Astrocyte (in vitro differentiated cells and primary cell): ENCODE data around the gene INHBB. TPM values are rescaled to one million over a fixed set of nuclear protein-coding genes. Genes with fewer than 3 reads are reported as not detected.

ENCODE experiments used
- DNase-seq: peaks from one replicate; pipeline ENCODE4 v3.0.0-alpha.2; 2010; ENCODE audit warnings: low read depth
- FAIRE-seq: peaks from 2 replicates; lab custom pipeline; 2011; peaks lifted over from hg19 to GRCh38; lab: Jason Lieb, UNC
- H2AFZ ChIP-seq: 2 replicates; pipeline ENCODE4 v1.6.0; 2012; ENCODE audit warnings: low read depth, low read length, inconsistent platforms
- H3K27ac ChIP-seq: 2 replicates; pipeline ENCODE4 v1.5.1; 2011; ENCODE audit warnings: low read depth, low read length, inconsistent platforms
- H3K27me3 ChIP-seq: 2 replicates; pipeline ENCODE4 v1.6.0; 2011; ENCODE audit warnings: low read length, inconsistent platforms; ENCODE audit not compliant: insufficient read depth
- H3K36me3 ChIP-seq: 2 replicates; pipeline ENCODE4 v1.5.1; 2011; ENCODE audit warnings: low read length, inconsistent platforms; ENCODE audit not compliant: insufficient read depth
- H3K4me1 ChIP-seq: 2 replicates; pipeline ENCODE4 v1.5.1; 2011; ENCODE audit warnings: low read length, inconsistent platforms; ENCODE audit not compliant: insufficient read depth
- H3K4me2 ChIP-seq: 2 replicates; pipeline ENCODE4 v1.6.0; 2012; ENCODE audit warnings: low read length, inconsistent platforms
- H3K4me3 ChIP-seq: 2 replicates; pipeline ENCODE4 v1.5.1; 2011; ENCODE audit warnings: low read depth, mild to moderate bottlenecking, low read length, inconsistent platforms; ENCODE audit not compliant: insufficient read depth
- H3K79me2 ChIP-seq: 2 replicates; pipeline ENCODE4 v1.6.0; 2012; ENCODE audit warnings: mild to moderate bottlenecking, low read length, inconsistent platforms; ENCODE audit not compliant: insufficient read depth
- H3K9ac ChIP-seq: 2 replicates; pipeline ENCODE4 v1.6.0; 2012; ENCODE audit warnings: mild to moderate bottlenecking, low read length, inconsistent platforms
- H3K9me3 ChIP-seq: 2 replicates; pipeline ENCODE4 v1.5.1; 2012; ENCODE audit warnings: low read depth, mild to moderate bottlenecking, low read length, inconsistent platforms; ENCODE audit not compliant: insufficient read depth
- H4K20me1 ChIP-seq: 2 replicates; pipeline ENCODE4 v1.6.0; 2012; ENCODE audit warnings: low read length, inconsistent platforms; ENCODE audit not compliant: insufficient read depth
- H3K27ac Mint-ChIP-seq: one replicate; pipeline ENCODE4 v1.8.0; 2021; ENCODE audit warnings: mild to moderate bottlenecking, mixed read lengths; ENCODE audit not compliant: unreplicated experiment
- H3K27me3 Mint-ChIP-seq: one replicate; pipeline ENCODE4 v1.8.0; 2021; ENCODE audit warnings: low read depth, mixed read lengths; ENCODE audit not compliant: unreplicated experiment
- H3K36me3 Mint-ChIP-seq: one replicate; pipeline ENCODE4 v1.8.0; 2021; ENCODE audit warnings: low read depth, mixed read lengths; ENCODE audit not compliant: unreplicated experiment
- H3K4me1 Mint-ChIP-seq: one replicate; pipeline ENCODE4 v1.8.0; 2021; ENCODE audit warnings: low read depth, mixed read lengths; ENCODE audit not compliant: unreplicated experiment
- H3K4me3 Mint-ChIP-seq: one replicate; pipeline ENCODE4 v1.8.0; 2021; ENCODE audit warnings: mild to moderate bottlenecking, moderate library complexity, mixed read lengths; ENCODE audit not compliant: unreplicated experiment
- H3K9me3 Mint-ChIP-seq: one replicate; pipeline ENCODE4 v1.8.0; 2021; ENCODE audit warnings: mild to moderate bottlenecking, mixed read lengths; ENCODE audit not compliant: unreplicated experiment
- EZH2 ChIP-seq: IDR thresholded peaks from 2 replicates; pipeline ENCODE4 v1.6.1; 2012; ENCODE audit warnings: mild to moderate bottlenecking, low read length, inconsistent platforms; ENCODE audit not compliant: insufficient read depth
- total RNA-seq: library from RNA; stranded (reverse); gene quantifications from 2 replicates; pipeline ENCODE4 v1.2.1, GENCODE V29; 2021
- TF ChIP-seq, protein P1 (sequence below): IDR thresholded peaks from 2 replicates; pipeline ENCODE4 v1.5.1; 2011; ENCODE audit warnings: low read depth, mild to moderate bottlenecking, inconsistent platforms, low read length, moderate library complexity; ENCODE audit not compliant: insufficient read depth

Gene INHBB
- total RNA-seq, 1 donor from 2014 or later: 7.1 TPM

DNA sequence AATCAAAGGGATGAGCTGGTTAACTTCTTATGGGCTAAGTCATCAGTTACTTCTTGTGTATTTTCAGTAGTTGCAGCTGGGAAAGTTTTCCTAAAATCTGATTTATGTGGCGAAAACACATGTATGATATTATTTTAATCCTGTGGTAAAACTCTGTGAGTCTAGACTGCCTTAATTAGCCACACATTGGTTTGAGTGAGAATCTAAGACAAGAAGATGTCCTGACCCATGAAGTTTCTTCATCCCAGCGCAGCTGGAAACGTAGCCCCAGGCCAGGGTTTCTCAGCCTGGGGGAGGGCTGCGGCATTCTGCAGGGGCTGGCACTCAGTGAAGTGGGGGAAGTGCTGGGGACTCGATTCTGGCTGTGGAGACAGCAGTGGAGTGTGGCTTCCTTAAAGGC lies 44.7 kb upstream of the INHBB start:
- Mint-ChIP-seq H3K9me3 (peaks cover 2% of the 10 kb centered on the region), H3K4me3 (no peak overlapping the region), H3K36me3 (peaks cover 27% of the 10 kb centered on the region), H3K27me3 (peaks cover 8% of the 10 kb centered on the region), H3K4me1 (peaks cover 31% of the 10 kb centered on the region), H3K27ac (no peak overlapping the region)
- no peak for DNase-seq
- no peak overlapping the region for H3K9ac ChIP-seq
- H3K79me2 ChIP-seq: no peaks in the 10 kb centered on the region
- no peaks in the 10 kb centered on the region for H3K36me3 ChIP-seq
- H2AFZ ChIP-seq: no peak overlapping the region
- H3K4me3 ChIP-seq: no peak overlapping the region
- no peak for FAIRE-seq
- H3K27ac ChIP-seq: no peak overlapping the region
- peaks cover 4% of the 10 kb centered on the region for H4K20me1 ChIP-seq
- no peaks in the 10 kb centered on the region for H3K9me3 ChIP-seq
- H3K4me2 ChIP-seq: no peak overlapping the region
- H3K27me3 ChIP-seq: no peaks in the 10 kb centered on the region
- peaks cover 30% of the 10 kb centered on the region for H3K4me1 ChIP-seq
- TF ChIP-seq, protein P1, sequence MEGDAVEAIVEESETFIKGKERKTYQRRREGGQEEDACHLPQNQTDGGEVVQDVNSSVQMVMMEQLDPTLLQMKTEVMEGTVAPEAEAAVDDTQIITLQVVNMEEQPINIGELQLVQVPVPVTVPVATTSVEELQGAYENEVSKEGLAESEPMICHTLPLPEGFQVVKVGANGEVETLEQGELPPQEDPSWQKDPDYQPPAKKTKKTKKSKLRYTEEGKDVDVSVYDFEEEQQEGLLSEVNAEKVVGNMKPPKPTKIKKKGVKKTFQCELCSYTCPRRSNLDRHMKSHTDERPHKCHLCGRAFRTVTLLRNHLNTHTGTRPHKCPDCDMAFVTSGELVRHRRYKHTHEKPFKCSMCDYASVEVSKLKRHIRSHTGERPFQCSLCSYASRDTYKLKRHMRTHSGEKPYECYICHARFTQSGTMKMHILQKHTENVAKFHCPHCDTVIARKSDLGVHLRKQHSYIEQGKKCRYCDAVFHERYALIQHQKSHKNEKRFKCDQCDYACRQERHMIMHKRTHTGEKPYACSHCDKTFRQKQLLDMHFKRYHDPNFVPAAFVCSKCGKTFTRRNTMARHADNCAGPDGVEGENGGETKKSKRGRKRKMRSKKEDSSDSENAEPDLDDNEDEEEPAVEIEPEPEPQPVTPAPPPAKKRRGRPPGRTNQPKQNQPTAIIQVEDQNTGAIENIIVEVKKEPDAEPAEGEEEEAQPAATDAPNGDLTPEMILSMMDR: no peak
- no peak for TF ChIP-seq EZH2

DNA sequence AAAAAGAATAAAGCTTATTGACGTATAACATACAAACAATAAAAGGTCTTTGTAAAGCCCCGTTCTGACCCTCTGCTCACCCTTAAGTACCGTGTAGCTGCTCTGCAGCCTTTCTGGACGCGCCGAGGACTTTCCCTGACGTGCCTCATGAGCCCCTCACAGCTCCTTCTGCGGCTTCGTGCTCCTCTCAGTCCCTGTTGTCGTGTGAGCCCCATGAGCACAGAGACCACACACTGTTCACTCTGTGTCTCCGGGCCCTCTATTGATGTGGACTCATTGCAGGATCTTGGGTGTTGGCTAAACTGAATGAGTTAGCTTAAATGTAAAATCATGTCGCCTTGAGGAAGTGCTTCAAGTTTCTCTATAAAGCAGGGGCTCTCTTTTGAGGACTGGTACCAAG lies 43.6 kb upstream of the INHBB start:
- H3K27me3 Mint-ChIP-seq: peaks cover 8% of the 10 kb centered on the region

DNA sequence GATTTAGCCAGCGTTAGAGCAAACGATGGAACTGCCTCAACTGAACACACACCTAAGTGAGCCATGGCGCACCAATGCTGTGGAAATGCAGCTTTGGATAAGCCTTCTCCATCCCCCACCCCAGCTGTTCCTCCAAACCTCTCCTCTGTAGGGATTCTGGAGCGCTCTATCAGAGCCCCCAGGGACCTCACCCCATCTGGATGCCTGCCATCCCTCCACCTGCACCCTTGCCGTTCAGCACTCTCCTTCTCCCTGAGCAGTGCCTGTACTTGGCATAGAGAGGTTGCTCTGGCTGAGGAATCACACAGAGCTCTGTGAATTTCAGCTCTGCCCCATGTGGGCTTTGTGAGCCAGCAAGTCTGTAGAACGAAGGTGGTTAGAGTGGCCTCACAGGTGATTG lies 42.8 kb upstream of the INHBB start:
- no peaks in the 10 kb centered on the region for H3K9me3 ChIP-seq
- TF ChIP-seq, protein P1: no peak
- TF ChIP-seq EZH2: no peak
- no peaks in the 10 kb centered on the region for H3K79me2 ChIP-seq
- no peak overlapping the region for H2AFZ ChIP-seq
- H3K27ac Mint-ChIP-seq: no peak overlapping the region
- H3K4me3 Mint-ChIP-seq: no peak overlapping the region
- H3K27ac ChIP-seq: no peak overlapping the region
- H3K9me3 Mint-ChIP-seq: peaks cover 2% of the 10 kb centered on the region
- H3K4me2 ChIP-seq: no peak overlapping the region
- no peaks in the 10 kb centered on the region for H4K20me1 ChIP-seq
- DNase-seq (no peak), FAIRE-seq (no peak)
- peaks cover 8% of the 10 kb centered on the region for H3K27me3 Mint-ChIP-seq
- peaks cover 27% of the 10 kb centered on the region for H3K36me3 Mint-ChIP-seq
- peaks cover 24% of the 10 kb centered on the region for H3K4me1 ChIP-seq
- peaks cover 25% of the 10 kb centered on the region for H3K4me1 Mint-ChIP-seq
- H3K4me3 ChIP-seq: no peak overlapping the region
- H3K9ac ChIP-seq: no peak overlapping the region
- no peaks in the 10 kb centered on the region for H3K27me3 ChIP-seq
- H3K36me3 ChIP-seq: no peaks in the 10 kb centered on the region

More for the DNA sequence above, 43.6 kb upstream of the INHBB start:
- Mint-ChIP-seq H3K27ac (no peak overlapping the region), H3K36me3 (peaks cover 27% of the 10 kb centered on the region), H3K4me1 (peaks cover 31% of the 10 kb centered on the region), H3K9me3 (peaks cover 2% of the 10 kb centered on the region), H3K4me3 (no peak overlapping the region)
- Histone ChIP-seq H3K9me3 (no peaks in the 10 kb centered on the region), H3K4me1 (peaks cover 30% of the 10 kb centered on the region), H3K27me3 (no peaks in the 10 kb centered on the region), H3K9ac (no peak overlapping the region), H3K27ac (no peak overlapping the region), H2AFZ (no peak overlapping the region), H3K4me2 (no peak overlapping the region), H3K36me3 (no peaks in the 10 kb centered on the region), H3K79me2 (no peaks in the 10 kb centered on the region), H4K20me1 (peaks cover 4% of the 10 kb centered on the region), H3K4me3 (no peak overlapping the region)
- no peak for TF ChIP-seq EZH2
- DNase-seq (no peak), FAIRE-seq (no peak)
